Gastrocnemius medialis (tissue), 4 donors: Measurements from ENCODE around the gene JADE1.

ENCODE experiments used
- CTCF ChIP-seq, 5 experiments: fragments of 450-650 bp in 3 of 5; fragments of 200-600 bp in 2 of 5; sonication (generic) in 2 of 5; IDR thresholded peaks in 4 of 5; conservative IDR thresholded peaks in 1 of 5; 1 replicate in 4 of 5; 2 replicates in 1 of 5; pipeline ENCODE4 v1.5.1; 2016 to 2019; ENCODE audit warnings: antibody characterized with exemption in 5 of 5, mild to moderate bottlenecking in 3 of 5, moderate library complexity in 3 of 5
- POLR2A ChIP-seq, 2 donors: fragments of 450-650 bp; IDR thresholded peaks; one replicate each; pipeline ENCODE4 v1.6.1; 2017; ENCODE audit warnings: antibody characterized with exemption in 2 of 2, mild to moderate bottlenecking in 2 of 2, moderate library complexity in 2 of 2

- TF ChIP-seq CTCF (IDR thresholded peaks at IDR 0.05 in 4 of 5, conservative IDR thresholded peaks at IDR 0.05 in 1 of 5), result no peak
- no peak for TF ChIP-seq POLR2A (IDR thresholded peaks at IDR 0.05)
Measured at GRCh38 chr4:128861856-128862518, 52.5 kb downstream of the JADE1 start.
